B cell (primary cell): ENCODE measurements around the gene MAML3.

ENCODE experiments used
- CTCF ChIP-seq: fragments of 200-600 bp; IDR thresholded peaks from one replicate; pipeline ENCODE4 v1.8.0; 2022; ENCODE audit warnings: antibody characterized with exemption, mild to moderate bottlenecking
- EZH2 ChIP-seq: IDR thresholded peaks from 2 replicates; pipeline ENCODE4 v1.6.1; 2012; ENCODE audit warnings: borderline replicate concordance, low read depth, mild to moderate bottlenecking, moderate library complexity, low read length; ENCODE audit not compliant: insufficient read depth, poor library complexity, severe bottlenecking

GRCh38 chr4:139798456-139798855, 355.5 kb downstream of the MAML3 start:
- TF ChIP-seq CTCF (no peak), EZH2 (no peak)
